HCEC 1CT (cell line): ENCODE measurements around the gene TNS1.

Experiments used
- DNase-seq: peaks from one replicate; pipeline ENCODE4 v3.0.0-alpha.2; 2017

TNS1 gene

GRCh38 chr2:217928324-217929181 is 74.2 kb downstream of the TNS1 start:
- DNase-seq: no peak

- no peak for DNase-seq
Measured at GRCh38 chr2:217927601-217928323, 75.0 kb downstream of the TNS1 start.

GRCh38 chr2:217926801-217927200 is 76.0 kb downstream of the TNS1 start:
- no peak for DNase-seq

- DNase-seq: no peak
Measured at GRCh38 chr2:217924346-217924901, 78.4 kb downstream of the TNS1 start.

GRCh38 chr2:217923007-217923686 is 79.6 kb downstream of the TNS1 start:
- DNase-seq: no peak

- no peak for DNase-seq
Measured at GRCh38 chr2:217922101-217923006, 80.4 kb downstream of the TNS1 start.

- no peak for DNase-seq
Measured at GRCh38 chr2:217920879-217921603, 81.8 kb downstream of the TNS1 start.

- DNase-seq: peak; percentile 92
Measured at GRCh38 chr2:217919781-217920351, 82.9 kb downstream of the TNS1 start.

- no peak for DNase-seq
Measured at GRCh38 chr2:217919204-217919603, 83.6 kb downstream of the TNS1 start.

GRCh38 chr2:217918308-217919024 is 84.3 kb downstream of the TNS1 start:
- DNase-seq: no peak

GRCh38 chr2:217916504-217917254 is 86.1 kb downstream of the TNS1 start:
- no peak for DNase-seq

GRCh38 chr2:217915706-217916105 is 87.1 kb downstream of the TNS1 start:
- DNase-seq: no peak

- DNase-seq: no peak
Measured at GRCh38 chr2:217914878-217915277, 87.9 kb downstream of the TNS1 start.

GRCh38 chr2:217914078-217914477 is 88.7 kb downstream of the TNS1 start:
- no peak for DNase-seq

- DNase-seq: no peak
Measured at GRCh38 chr2:217913436-217913835, 89.4 kb downstream of the TNS1 start.

- DNase-seq: no peak
Measured at GRCh38 chr2:217912098-217913024, 90.4 kb downstream of the TNS1 start.

- no peak for DNase-seq
Measured at GRCh38 chr2:217911283-217912097, 91.3 kb downstream of the TNS1 start.

GRCh38 chr2:217910875-217911212 is 92.0 kb downstream of the TNS1 start:
- no peak for DNase-seq
